ENCODE data around the gene DPH6.

DPH6 gene

DNA sequence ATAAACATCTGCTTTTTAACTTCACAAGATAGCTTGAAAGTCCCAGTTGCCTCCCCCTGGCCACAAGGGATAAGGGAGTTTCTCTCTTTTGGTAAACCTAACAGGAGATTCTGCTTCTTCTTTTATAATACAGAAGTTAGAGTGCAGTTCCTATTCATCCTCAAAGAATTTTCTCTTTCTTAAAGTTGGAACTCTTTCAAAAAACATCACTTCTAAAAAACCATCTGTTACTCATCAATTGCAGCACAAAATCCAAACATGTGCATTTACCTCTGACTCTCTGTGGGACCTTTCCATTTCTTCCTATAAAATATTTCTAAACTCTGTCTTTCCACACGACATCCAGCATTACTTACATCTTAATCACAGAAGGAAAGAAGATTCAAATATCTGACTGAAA lies 5.1 kb downstream of the DPH6 start:
- no peak for DNase-seq (ENCODE audit: low spot score)

DNA sequence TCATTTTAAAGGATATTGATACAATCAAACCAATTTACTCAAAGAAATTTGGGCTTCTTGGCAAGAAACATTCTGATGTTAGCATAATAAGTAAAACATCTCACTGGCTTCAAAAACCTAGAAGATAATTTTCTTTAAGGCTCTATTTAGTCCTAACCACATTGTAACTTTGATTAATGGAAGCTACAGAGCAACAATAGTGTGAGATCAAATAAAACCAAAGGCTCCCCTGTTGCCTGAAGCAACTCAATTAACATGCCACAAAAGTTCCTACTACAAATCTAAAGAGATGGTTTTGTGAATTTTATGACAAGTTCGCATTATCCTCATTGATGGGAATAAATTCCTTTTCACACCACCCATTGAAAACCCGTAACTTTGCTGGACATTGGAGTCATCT lies 5.9 kb downstream of the DPH6 start:
- no peak for DNase-seq (ENCODE audit: low spot score)

DNA sequence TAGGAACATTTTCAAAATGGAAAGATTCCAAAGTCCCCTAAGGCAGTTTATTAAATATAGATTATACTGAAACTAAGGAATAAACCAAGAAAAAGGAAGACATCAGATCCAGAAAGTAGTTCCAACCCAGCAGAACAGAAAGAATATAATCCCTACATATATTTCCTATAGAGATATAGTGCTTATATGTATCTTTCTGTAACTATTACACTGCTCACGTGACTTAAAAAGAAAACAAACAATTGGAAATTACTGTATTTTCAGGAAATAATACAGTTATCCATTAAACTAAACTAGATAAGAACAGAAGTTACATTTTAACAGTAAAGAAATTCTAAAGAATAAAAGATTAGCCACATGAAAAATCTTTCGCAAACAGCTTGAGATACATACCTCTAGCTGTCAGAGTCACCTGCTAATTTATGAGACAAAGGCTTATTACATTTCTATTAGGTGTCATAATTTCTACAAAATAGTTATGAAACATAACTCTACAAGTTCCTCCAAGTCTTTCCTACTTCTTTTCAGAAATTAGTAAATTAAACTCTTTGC lies 10.5 kb downstream of the DPH6 start:
- no peak for DNase-seq (ENCODE audit: low spot score)

DNA sequence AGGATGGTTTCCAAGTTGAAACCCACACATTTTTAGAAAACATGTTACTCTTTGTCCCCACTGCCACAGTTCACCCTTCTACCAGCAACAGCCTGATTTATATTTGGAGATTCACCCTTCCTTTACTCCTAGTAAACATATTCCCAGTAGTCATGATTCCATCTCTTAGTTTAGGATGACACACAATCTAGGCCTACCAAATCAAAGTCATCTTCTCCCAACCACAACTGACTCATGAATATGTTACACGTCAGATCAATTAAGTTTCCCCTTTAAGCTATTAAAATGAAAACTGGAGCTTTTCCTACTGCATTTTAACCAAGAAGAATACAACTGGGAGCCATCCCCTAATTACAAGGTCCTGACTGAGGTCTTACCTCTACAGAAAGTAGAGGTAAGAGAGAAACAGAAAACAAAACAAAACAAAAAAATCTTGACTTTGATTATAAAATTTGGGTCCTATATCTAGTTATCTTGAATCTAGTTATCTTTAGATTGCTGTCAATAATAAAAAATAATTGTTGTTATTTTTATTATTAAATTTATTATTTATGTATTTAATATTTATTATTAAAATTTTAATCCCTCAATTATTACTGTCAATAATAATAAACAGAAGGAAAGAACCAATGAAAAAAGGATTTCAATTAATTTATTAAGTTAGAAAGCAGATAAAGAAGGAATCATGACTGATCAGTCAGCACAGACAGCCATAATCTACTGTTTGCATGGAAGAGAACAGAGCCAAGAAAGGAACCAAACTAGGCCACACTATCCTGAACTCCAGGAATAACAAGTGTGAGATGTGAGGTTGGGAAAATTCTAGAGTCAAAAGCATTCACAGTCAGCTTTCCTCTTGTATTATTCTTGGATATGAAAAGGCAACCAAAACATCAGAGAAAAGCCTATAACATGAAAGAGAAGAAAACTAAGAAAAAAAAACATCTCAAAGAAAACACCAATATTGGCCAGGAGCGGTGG lies 12.5 kb downstream of the DPH6 start:
- DNase-seq (ENCODE audit: low spot score), result no peak

DNA sequence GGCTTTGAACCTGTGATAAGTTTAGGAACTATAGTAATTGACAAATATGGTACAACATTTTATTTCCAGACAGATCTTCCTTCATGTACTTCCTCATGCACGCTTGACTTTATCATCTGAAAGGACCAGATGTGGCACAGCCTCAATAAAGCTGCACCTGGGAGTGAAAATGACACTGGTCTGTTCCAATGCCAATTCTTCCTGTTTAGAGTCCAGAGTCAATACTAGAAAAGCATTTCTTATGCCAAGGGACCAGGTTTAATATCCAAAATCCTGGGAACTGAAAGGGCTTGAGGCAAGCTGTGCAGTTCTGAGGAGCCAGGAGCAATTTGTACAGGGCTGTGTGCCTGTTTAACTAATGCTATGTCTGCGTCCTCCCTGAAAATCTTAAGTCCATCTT lies 15.3 kb downstream of the DPH6 start:
- no peak for DNase-seq (ENCODE audit: low spot score)

DNA sequence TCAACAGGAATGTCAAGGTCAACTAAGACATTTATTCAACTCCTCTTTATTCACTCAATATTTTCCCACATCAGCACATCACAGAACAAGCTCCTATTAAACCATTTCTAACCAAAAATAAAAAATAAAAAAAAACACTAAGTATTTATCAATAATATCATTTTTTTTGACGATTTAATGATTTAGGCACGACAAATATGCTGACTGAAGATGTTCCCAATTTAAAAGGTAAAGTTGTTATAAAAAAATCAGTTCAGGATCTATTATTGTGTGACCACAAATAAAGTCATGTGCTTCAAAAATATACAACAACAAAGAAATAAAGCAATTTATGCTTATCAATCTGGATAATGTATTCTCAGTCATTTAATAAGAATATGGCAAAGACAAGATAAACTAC lies 16.2 kb downstream of the DPH6 start:
- DNase-seq (ENCODE audit: low spot score), result no peak

DNA sequence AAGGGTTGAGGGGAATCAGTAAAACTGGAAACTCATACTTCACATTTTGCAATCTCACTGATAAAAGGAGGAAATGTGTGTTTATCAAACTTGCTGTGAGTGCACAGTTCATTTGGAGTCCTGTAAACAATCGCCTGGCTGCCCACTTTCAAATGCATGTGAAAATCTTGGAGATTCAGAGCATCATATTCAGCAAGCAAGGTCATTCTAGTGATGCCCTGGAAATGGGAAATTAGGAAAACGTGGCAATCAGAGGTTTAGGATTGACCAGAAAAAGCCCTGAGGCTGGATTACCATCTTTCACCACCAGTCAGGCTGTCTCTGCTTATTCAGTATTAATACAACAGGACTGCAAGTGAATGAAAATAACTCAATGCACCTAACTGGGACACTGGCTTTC lies 23.9 kb downstream of the DPH6 start:
- DNase-seq (ENCODE audit: low spot score), result no peak

DNA sequence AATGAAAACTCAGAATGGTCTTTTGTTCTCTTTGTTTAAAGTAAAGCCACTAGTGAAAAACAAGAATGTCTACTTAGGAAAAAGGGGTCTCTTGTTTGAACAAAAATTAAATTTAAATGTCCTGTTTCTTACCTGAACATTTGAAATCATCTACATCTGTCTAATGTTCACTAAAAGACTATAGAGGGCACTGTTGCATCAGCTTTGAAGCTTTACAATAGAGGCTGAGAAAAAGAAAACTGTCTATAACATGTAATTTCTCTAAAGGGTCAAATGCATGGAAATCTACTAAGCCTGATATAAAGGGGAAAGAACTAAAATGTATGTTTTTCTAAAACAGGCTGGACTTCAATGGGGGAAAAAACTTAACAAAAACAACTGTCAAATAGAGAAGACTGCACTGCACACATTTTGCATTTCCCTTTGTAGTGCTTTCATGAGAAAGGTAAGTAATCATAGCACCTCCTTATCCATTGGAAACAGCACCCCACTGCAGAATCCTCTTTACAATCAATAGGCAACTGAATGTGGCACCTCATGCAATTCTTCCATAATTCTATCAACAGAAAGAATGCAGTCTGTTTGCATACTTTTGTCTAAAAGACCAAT lies 26.3 kb downstream of the DPH6 start:
- peak; percentile 34 for DNase-seq (ENCODE audit: low spot score)

DNA sequence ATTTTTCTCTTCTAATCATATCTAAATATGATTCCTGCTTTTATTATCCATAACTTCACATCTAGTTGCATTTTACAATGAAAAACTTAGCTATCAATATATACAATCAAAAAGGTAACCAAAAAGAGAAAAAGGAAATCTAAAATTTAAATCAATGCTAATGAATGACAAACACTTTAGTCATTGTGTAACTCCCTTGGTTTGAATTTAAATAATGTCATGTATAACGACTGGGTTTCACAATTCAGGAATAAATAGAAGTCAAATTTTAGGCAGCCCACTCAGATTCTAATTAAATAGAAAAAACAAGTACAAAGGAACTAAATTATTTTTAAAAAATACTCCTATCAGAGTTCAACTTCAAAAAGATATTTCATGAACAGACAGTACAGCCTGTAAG lies 26.9 kb downstream of the DPH6 start:
- no peak for DNase-seq (ENCODE audit: low spot score)

DNA sequence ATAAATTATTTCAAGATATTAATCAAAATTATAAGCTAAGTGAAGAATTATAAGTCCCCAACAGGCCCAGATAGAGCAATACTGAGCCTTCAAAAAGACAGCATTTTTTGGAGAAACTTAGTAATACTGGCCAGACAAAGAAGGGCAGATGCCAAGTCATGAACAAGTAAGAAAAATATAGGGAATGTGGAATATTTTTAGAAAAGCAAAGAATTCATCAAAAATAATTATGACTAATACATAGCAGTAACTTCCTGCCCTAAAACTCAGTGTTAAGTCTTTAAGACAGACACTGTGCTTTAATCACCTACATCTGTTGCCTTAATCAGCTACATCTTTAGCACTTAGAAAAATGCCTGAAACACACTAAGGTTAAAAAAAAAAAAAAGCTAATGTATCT lies 31.2 kb downstream of the DPH6 start:
- DNase-seq (ENCODE audit: low spot score), result no peak

DNA sequence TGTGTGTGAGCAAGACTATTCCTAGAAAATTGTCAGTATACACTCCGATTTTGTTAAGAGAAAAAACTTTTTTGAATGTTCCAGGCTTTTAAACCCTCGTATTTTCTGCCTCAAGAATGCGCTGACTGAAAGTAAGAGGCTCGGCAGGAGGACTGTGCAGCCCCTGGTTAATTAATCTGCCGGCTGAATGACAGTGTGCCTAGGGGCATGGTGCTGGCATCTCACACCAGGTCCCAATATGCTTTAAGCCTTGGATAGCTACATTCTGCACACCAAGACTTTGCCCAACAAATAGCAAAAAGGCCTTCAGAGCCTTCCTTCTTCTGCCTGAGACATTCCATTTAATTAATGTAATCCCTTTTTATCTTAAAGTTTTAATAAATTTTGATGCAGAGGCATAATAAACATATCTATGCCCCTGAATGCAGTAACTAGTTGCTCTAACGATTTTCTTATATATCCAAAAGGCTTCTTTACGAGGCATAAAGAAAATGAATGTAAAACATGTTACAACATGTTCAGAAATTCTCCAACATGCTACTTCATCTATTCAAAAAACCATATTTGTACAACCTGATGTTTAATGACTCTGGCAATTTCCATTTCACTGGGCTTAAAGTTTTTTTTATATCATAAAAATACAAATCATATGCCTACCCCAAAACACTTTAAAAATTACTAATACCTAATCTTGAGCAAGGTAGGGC lies 37.9 kb downstream of the DPH6 start:
- no peak for DNase-seq (ENCODE audit: low spot score)

DNA sequence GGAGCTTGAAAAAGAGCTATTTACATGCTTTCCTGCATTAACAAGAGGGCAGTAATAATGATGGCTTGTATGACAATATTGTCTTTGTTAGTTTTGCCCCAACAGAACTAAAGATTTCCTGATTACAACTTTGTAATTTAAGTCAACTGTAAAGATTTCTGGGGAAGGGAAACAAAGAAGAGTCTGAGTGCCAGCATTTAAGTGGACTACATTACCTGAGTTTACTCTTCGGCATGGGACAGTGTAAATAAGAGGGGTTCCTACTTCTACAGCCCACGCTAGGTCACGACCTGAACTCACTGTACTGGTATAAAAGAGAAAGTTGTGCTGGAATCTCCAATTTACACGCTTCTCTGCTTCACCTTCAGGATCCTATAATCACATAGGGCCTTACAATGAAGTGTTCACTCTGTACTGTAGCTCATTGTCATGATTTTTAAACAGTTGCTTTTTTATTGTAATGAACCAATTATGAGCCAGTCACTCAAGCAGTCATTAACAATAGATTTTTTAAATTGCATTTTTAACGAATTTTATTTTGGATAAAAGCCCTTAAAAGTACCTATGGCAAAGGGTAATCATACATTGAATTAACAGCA lies 39.6 kb downstream of the DPH6 start:
- DNase-seq (ENCODE audit: low spot score), result no peak

DNA sequence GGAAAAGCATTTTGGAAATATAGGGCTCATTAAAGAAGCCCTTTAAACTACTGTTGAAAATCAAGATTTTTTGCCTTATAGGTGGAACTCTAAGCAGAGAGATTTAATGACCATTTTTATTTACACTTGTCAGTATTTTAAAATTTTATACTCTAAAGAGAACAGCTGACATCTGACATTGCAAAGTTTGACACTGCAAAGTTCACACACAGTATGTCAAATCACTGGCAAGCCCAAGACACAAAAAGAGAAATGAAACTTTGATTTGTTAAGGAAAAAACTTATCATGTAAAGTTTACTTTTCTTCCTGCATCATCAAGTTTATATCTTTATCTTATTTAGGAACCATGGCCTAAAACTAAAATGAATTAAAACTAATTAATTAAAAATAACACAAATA lies 40.2 kb downstream of the DPH6 start:
- DNase-seq (ENCODE audit: low spot score), result no peak

DNA sequence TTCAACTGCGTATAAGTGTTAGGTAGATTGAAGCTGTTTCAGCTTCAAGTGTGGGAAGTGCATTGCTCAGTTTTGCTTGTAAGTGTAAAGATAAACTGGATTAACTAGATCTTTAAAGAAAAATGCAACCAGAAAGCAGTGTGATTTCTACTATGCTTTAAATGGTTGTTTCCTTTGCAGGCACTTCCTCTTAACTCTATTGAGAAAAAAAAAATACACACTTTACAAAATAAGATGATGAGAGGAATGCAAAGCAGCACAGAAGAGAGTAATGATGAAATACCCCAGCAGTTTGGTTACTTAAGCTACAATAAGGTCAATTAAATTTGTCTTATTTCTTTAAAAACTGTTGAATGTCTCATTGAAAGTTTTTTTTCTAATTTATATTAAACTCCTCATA lies 40.8 kb downstream of the DPH6 start:
- no peak for DNase-seq (ENCODE audit: low spot score)

DNA sequence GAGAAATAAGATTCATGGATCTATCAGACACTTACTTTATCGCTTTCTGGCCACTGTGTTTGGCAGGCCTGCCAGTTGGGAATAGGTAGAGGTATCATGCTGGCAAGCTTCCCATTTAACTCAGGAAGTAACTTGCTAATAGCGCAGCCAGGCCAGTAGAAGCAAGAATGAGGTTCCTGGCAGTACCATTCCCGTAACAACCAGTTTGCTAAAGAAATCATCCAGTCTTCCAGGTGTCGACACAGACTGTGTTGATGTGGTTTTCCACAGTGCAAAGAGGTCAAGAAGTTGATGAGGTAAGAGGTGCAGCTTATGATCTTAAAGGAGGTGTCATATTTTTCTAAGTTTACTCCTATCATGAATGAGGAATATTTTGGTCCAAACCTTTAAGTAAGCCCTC lies 46.2 kb downstream of the DPH6 start:
- DNase-seq (ENCODE audit: low spot score), result no peak

DNA sequence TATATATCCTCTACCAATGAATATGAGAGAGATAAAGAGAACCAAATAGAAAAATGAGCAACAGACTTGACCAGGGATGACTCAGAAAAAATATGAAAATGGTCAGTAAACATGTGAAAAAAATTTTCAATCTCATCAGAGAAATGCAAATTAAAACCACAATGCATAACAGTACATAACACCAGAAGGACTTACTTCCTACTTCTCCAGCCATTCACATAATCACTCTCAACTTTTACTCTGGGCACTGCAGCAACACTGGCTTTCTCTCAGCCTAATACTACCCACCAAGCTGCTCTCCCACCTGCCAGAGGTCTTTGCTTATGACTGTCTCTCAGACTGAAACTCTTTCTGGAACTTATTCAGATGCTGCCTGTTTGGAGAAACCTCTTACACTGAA lies 49.4 kb downstream of the DPH6 start:
- no peak for DNase-seq (ENCODE audit: low spot score)

DNA sequence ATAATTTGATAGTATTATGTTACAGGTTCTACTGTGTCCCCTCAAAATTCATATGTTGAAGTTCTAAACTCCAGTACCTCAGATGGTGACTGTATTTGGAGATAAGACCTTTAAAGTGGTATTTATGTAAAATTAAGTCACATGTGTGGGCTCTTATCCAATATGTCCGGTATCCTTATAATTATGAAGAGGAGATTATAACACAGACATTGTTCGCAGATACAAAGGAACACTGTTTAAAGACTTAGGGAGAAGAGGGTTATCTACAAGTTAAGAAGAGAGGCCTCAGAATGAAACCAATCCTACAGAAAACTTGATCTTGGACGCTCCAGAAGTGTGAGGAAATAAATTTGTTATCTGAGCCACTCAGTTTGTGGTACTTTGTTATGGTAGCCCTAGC lies 50.9 kb downstream of the DPH6 start:
- DNase-seq (ENCODE audit: low spot score), result no peak

DNA sequence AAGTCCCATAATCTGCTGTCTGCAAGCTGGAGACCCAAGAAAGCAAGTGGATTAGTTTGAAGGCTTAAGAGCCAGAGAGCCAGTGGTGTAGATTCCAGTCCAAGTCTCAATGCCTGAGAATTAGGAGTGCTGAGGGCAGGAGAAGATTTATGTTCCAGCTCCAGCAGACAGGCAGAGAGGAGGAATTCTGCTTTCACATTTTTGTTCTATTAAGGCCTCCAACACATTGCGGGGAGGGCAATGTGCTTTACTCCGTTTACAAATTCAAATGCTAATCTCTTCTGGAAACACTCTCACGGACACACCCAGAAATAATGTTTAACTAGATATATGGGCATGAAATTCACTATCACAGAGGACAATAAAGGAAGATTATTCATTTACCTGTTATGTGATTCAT lies 54.0 kb downstream of the DPH6 start:
- DNase-seq (ENCODE audit: low spot score), result peak; percentile 1

DNA sequence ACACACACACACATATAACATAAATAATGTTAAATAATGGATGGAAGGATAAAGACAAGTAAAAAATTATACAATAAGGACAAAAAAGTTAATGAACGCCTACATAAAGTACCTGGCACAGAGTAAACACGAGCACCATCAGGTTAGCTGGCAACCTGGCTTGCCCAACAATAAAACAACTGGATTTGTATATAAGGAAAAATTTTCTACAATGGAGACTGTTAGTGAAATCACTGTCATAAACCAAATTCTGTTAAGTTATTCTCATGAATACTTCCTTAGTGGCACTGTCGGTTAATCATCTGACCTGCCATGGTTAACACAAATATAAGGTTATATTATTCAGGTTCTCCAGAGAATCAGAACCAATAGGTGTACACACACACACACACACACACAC lies 54.8 kb downstream of the DPH6 start:
- DNase-seq (ENCODE audit: low spot score), result no peak

DNA sequence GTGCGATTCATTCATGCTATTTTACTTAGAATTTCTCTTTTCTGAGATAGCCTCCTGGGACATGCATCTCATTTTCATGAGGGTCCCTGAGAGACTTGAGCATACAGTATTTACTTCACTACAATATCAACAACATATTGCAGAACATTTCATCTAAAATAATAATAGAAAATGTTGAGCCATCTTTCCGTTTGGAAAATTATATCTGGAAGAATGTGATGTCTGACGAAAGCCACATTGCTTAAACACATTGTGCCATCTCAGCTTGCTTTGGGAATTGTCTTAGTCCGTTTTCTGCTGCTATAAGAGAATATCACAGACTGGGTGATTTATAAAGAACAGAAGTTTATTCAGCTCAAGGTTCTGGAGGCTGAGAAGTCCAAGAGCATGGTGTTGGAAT lies 55.5 kb downstream of the DPH6 start:
- no peak for DNase-seq (ENCODE audit: low spot score)

DNA sequence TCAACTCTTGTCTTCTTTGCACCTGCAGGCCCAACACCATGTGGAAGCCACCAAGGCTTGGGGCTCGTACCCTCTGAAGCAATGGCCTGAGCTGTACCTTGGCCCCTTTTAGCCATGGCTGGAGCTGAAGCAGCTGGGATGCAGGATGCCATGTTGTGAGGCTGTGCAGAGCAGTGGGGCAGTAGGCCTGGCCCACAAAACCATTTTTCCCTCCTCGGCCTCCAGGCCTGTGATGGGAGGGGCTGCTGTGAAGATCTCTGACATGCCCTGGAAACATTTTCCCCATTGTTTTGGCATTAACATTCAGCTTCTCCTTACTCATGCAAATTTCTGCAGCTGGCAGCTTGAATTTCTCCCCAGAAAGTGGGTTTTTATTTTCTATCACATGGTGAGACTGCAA lies 58.5 kb downstream of the DPH6 start:
- no peak for DNase-seq (ENCODE audit: low spot score)

DNA sequence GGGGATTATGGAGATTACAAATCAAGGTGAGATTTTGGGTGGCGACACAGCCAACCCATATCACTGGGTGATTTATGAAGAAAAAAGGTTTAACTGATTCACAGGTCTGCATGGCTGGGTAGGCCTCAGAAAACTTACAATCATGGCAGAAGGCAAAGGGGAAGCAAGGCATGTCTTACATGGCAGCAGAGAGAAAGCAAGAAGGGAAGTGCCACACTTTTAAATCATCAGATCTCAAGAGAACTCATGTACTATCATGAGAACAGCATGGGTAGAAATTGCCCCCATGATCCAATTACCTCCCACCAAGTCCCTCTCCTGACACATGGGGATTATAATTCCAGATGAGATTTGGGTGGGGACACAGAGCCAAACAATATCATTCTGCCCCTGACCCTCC lies 59.7 kb downstream of the DPH6 start:
- DNase-seq (ENCODE audit: low spot score), result no peak

All from SW480 (cell line).